GM12875 (cell line): ENCODE measurements around the gene CCN2.

Experiments used
- H3K4me3 ChIP-seq: one replicate; pipeline ENCODE4 v1.5.1; 2011; ENCODE audit warnings: low read depth, low read length, control low read depth
- CTCF ChIP-seq: IDR thresholded peaks from 2 replicates; pipeline ENCODE4 v1.5.1; 2011; ENCODE audit warnings: low read depth, mild to moderate bottlenecking, control low read depth, inconsistent platforms, low read length, moderate library complexity, borderline replicate concordance; ENCODE audit not compliant: insufficient read depth

Gene CCN2

GRCh38 chr6:131949909-131950766 is 1.0 kb downstream of the CCN2 start:
- no peak overlapping the region for H3K4me3 ChIP-seq

GRCh38 chr6:131949620-131949908 is 1.6 kb downstream of the CCN2 start:
- no peak for TF ChIP-seq CTCF
- no peak overlapping the region for H3K4me3 ChIP-seq

More at GRCh38 chr6:131949909-131950766, 1.0 kb downstream of the CCN2 start:
- TF ChIP-seq CTCF, result peak; percentile 20; the same call in 1 of the 2 replicates

GRCh38 chr6:131948692-131949619 is 2.2 kb downstream of the CCN2 start:
- TF ChIP-seq CTCF, result no peak
- no peak overlapping the region for H3K4me3 ChIP-seq

GRCh38 chr6:131947986-131948661 is 3.0 kb downstream of the CCN2 start:
- TF ChIP-seq CTCF, result no peak
- no peak overlapping the region for H3K4me3 ChIP-seq

- no peak overlapping the region for H3K4me3 ChIP-seq
- no peak for TF ChIP-seq CTCF
These were observed 3.9 kb downstream of the CCN2 start for GRCh38 chr6:131946992-131947955.

GRCh38 chr6:131946404-131946991 is 4.7 kb downstream of the CCN2 start:
- no peak for TF ChIP-seq CTCF
- no peak overlapping the region for H3K4me3 ChIP-seq
